ENCODE measurements around the gene HSDL2.

The HSDL2 gene

GRCh38 chr9:112443636-112444035, 63.7 kb downstream of the HSDL2 start:
- peaks cover 18% of the 10 kb centered on the region; the same call in 1 of the 2 replicates for H3K36me3 ChIP-seq
- peaks cover 23% of the 10 kb centered on the region for H3K4me1 ChIP-seq
- no peaks in the 10 kb centered on the region for H3K27me3 ChIP-seq
- H4K20me1 ChIP-seq = no peaks in the 10 kb centered on the region
- no peak overlapping the region for H3K9ac ChIP-seq
- no peak overlapping the region for H3K4me2 ChIP-seq
- H3K27ac ChIP-seq = no peak overlapping the region
- H3K4me3 ChIP-seq = no peak overlapping the region
- H3K9me3 ChIP-seq = no peaks in the 10 kb centered on the region
- TF ChIP-seq Cebpa-rat (IDR thresholded peaks at IDR 0.05) = no peak

GRCh38 chr9:112445196-112445595, 65.3 kb downstream of the HSDL2 start:
- no peak overlapping the region for H3K4me2 ChIP-seq

DNA sequence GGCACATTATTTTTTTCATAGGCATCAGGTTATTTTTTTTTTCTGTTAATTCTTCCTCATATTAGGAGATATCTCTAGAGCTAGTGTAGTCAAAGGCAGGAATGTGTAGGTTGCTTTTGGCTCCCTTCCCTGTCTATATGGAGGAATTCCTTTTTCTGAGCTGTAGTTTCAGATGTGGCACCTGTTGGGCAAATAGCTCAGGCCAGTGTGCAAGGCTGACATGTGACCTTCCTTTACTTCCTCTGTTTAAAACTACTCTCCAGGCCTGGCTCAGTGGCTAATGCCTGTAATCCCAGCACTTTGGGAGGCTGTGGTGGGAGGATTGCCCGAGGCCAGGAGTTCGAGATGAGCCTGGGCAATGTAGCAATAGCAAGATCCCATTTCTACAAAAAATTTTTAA, 66.2 kb downstream of the HSDL2 start:
- no peaks in the 10 kb centered on the region for H3K27me3 ChIP-seq
- H3K4me1 ChIP-seq = peaks cover 44% of the 10 kb centered on the region
- no peak for TF ChIP-seq Cebpa-rat (IDR thresholded peaks at IDR 0.05)
- H3K9ac ChIP-seq = no peak overlapping the region
- no peak overlapping the region for H3K4me2 ChIP-seq
- H3K27ac ChIP-seq = no peak overlapping the region
- H3K36me3 ChIP-seq = 0 out of 2 replicates have a peak, but pooled peaks cover 10% of the 10 kb centered on the region
- H3K4me3 ChIP-seq = no peak overlapping the region
- no peaks in the 10 kb centered on the region for H4K20me1 ChIP-seq
- H3K9me3 ChIP-seq = no peaks in the 10 kb centered on the region

More at GRCh38 chr9:112445196-112445595, 65.3 kb downstream of the HSDL2 start:
- Histone ChIP-seq H3K4me3 (no peak overlapping the region), H3K27me3 (no peaks in the 10 kb centered on the region), H3K9ac (no peak overlapping the region), H4K20me1 (no peaks in the 10 kb centered on the region), H3K27ac (no peak overlapping the region), H3K36me3 (peaks cover 18% of the 10 kb centered on the region; the same call in 1 of the 2 replicates), H3K9me3 (no peaks in the 10 kb centered on the region), H3K4me1 (peaks cover 35% of the 10 kb centered on the region)
- TF ChIP-seq Cebpa-rat (IDR thresholded peaks at IDR 0.05) = no peak

DNA sequence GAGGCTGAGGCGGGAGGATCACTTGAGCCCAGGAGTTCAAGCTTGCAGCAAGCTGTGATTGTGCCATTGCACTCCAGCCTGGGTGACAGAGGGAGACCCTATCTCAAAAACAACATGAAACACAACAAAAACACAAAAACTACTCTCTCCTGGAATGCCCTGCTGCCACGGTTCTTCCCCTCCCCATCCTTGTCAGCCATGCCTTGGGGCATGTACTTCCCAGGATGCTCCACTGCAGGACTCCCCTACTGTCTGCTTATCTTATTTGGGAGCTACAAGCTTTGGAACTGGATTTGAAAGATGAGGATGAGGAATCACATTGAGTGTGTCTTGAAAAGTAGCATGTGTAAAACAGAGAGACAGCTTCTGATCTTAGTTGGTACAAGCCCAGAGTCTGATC, 66.6 kb downstream of the HSDL2 start:
- Histone ChIP-seq H3K4me1 (peaks cover 48% of the 10 kb centered on the region), H4K20me1 (no peaks in the 10 kb centered on the region), H3K9me3 (no peaks in the 10 kb centered on the region), H3K4me3 (no peak overlapping the region), H3K27ac (no peak overlapping the region), H3K27me3 (no peaks in the 10 kb centered on the region), H3K4me2 (no peak overlapping the region), H3K36me3 (0 out of 2 replicates have a peak, but pooled peaks cover 9% of the 10 kb centered on the region), H3K9ac (no peak overlapping the region)
- no peak for TF ChIP-seq Cebpa-rat (IDR thresholded peaks at IDR 0.05)

DNA sequence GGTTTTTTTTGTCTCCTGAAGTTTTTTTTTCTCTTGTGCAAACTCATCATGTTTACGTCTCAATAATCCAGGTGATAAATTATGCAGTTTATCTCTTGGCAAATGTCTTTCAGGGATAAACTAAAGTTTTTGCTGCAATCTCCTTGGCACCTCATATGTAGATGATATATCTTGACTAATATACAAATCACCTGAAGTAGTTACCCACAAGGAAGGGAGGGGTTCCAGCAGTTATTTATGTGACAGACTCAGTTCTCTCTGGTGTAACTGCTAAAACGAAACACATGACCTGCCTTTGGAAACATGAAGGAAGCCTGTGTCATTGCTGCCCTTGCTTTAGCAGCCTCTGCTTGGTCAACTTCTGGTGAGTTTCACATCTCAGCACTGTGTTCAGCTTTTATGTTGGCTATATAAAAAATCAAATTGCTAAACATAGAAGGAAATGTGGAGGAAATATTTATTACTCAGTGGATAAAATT, 67.4 kb downstream of the HSDL2 start:
- Histone ChIP-seq H3K4me3 (no peak overlapping the region), H3K4me2 (no peak overlapping the region), H3K27ac (no peak overlapping the region), H3K36me3 (0 out of 2 replicates have a peak, but pooled peaks cover 9% of the 10 kb centered on the region), H3K9me3 (no peaks in the 10 kb centered on the region), H3K27me3 (no peaks in the 10 kb centered on the region), H3K4me1 (peaks cover 51% of the 10 kb centered on the region), H4K20me1 (no peaks in the 10 kb centered on the region), H3K9ac (no peak overlapping the region)
- TF ChIP-seq Cebpa-rat (IDR thresholded peaks at IDR 0.05) = no peak

DNA sequence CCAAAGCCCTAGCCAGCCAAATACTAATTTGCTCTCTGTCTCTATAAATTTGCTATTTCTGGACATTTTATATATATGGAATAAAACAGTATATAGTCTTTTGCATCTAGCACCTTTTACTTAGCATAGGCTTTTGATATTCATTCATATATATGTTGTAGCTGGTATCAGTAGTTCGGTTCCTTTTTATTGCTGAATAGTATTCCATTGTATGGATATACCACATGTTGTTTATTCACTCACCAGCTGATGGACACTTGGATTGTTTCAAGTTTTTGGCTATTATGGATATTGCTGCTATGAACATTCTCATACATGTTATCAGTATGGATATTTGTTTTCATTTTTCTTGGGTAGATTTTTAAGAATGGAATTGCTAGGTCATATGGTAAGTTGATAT, 82.9 kb downstream of the HSDL2 start:
- Histone ChIP-seq H4K20me1 (no peaks in the 10 kb centered on the region), H3K36me3 (peaks cover 53% of the 10 kb centered on the region), H3K27me3 (no peaks in the 10 kb centered on the region), H3K4me3 (no peak overlapping the region), H3K9me3 (peaks cover 15% of the 10 kb centered on the region; the same call in 1 of the 2 replicates), H3K4me2 (no peak overlapping the region), H3K4me1 (no peaks in the 10 kb centered on the region), H3K9ac (no peak overlapping the region), H3K27ac (no peak overlapping the region)
- TF ChIP-seq Cebpa-rat (IDR thresholded peaks at IDR 0.05) = no peak

- H4K20me1 ChIP-seq = no peaks in the 10 kb centered on the region
- H3K4me3 ChIP-seq = no peak overlapping the region
- no peak for TF ChIP-seq Cebpa-rat (IDR thresholded peaks at IDR 0.05)
- no peak overlapping the region for H3K4me2 ChIP-seq
- no peak overlapping the region for H3K9ac ChIP-seq
- no peak overlapping the region for H3K27ac ChIP-seq
- H3K9me3 ChIP-seq = peaks cover 15% of the 10 kb centered on the region; the same call in 1 of the 2 replicates
- H3K36me3 ChIP-seq = peaks cover 52% of the 10 kb centered on the region
- H3K27me3 ChIP-seq = no peaks in the 10 kb centered on the region
- H3K4me1 ChIP-seq = no peaks in the 10 kb centered on the region
Observed at GRCh38 chr9:112465352-112465751, 85.4 kb downstream of the HSDL2 start.

GRCh38 chr9:112472996-112473395, 93.1 kb downstream of the HSDL2 start:
- no peak overlapping the region for H3K4me3 ChIP-seq
- H3K27me3 ChIP-seq = no peaks in the 10 kb centered on the region
- H3K9me3 ChIP-seq = peaks cover 29% of the 10 kb centered on the region
- no peak overlapping the region for H3K4me2 ChIP-seq
- no peaks in the 10 kb centered on the region for H4K20me1 ChIP-seq
- TF ChIP-seq Cebpa-rat (IDR thresholded peaks at IDR 0.05) = no peak
- no peak overlapping the region for H3K27ac ChIP-seq
- H3K36me3 ChIP-seq = peaks cover 55% of the 10 kb centered on the region
- H3K9ac ChIP-seq = no peak overlapping the region
- no peaks in the 10 kb centered on the region for H3K4me1 ChIP-seq

- no peak for TF ChIP-seq Cebpa-rat (IDR thresholded peaks at IDR 0.05)
- no peaks in the 10 kb centered on the region for H3K27me3 ChIP-seq
- H3K4me3 ChIP-seq = no peak overlapping the region
- H4K20me1 ChIP-seq = no peaks in the 10 kb centered on the region
- no peak overlapping the region for H3K9ac ChIP-seq
- H3K36me3 ChIP-seq = peaks cover 48% of the 10 kb centered on the region
- no peak overlapping the region for H3K27ac ChIP-seq
- no peak overlapping the region for H3K4me2 ChIP-seq
- H3K4me1 ChIP-seq = no peaks in the 10 kb centered on the region
- peaks cover 36% of the 10 kb centered on the region for H3K9me3 ChIP-seq
Observed at GRCh38 chr9:112473986-112474385, 94.1 kb downstream of the HSDL2 start.

DNA sequence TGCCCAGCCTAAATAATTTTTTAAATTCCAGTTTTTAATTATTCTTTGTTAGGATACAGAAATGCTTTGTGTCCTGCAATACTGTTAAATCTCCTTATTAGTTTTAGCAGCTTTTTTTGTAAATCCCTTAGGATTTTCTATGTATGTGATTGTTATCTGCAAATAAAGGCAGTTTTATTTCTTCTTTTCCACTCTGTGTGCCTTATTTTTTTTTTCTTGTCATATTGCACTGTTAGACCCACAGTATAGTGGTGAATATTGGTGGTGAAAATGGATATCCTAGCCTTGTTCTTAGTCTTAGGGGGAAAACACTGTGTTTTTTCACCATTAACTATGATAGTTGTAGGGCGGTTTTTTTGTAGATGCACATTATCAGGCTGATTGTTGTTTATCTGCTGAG, 95.4 kb downstream of the HSDL2 start:
- no peak overlapping the region for H3K9ac ChIP-seq
- H3K36me3 ChIP-seq = peaks cover 43% of the 10 kb centered on the region
- TF ChIP-seq Cebpa-rat (IDR thresholded peaks at IDR 0.05) = no peak
- no peaks in the 10 kb centered on the region for H3K4me1 ChIP-seq
- H3K9me3 ChIP-seq = peaks cover 36% of the 10 kb centered on the region
- no peak overlapping the region for H3K27ac ChIP-seq
- H3K4me2 ChIP-seq = no peak overlapping the region
- no peak overlapping the region for H3K4me3 ChIP-seq
- H3K27me3 ChIP-seq = no peaks in the 10 kb centered on the region
- no peaks in the 10 kb centered on the region for H4K20me1 ChIP-seq

DNA sequence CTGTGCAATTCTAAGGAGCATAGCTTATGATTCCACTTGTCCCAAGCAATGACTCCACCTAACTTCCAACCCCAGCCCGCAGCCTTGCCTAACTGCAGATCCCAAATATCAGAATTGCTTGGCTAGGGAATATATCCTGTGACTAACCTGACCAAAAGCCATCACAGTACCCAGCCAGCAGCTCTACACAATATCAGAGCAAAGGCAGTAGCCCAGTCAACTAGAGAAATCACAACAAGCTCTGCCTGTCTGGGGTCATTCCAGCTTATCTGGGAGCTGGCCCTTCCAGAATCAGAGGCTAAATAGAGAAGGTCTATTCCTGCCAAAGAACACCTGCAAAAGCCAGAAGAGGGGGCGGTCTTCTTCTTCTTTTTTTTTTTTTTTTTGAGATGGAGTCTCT, 97.4 kb downstream of the HSDL2 start:
- H3K27ac ChIP-seq = no peak overlapping the region
- H3K27me3 ChIP-seq = no peaks in the 10 kb centered on the region
- no peaks in the 10 kb centered on the region for H3K4me1 ChIP-seq
- no peak overlapping the region for H3K4me3 ChIP-seq
- H3K9me3 ChIP-seq = peaks cover 36% of the 10 kb centered on the region
- no peak overlapping the region for H3K4me2 ChIP-seq
- no peak for TF ChIP-seq Cebpa-rat (IDR thresholded peaks at IDR 0.05)
- H3K9ac ChIP-seq = no peak overlapping the region
- H4K20me1 ChIP-seq = no peaks in the 10 kb centered on the region
- peaks cover 35% of the 10 kb centered on the region for H3K36me3 ChIP-seq

All from BLaER1 (cell line).